SU-DHL-6 (cell line): Measurements from ENCODE around the gene DGUOK.

ENCODE experiments used
- H2AFZ ChIP-seq: fragments of 200-600 bp; sonication (generic); 2 replicates; pipeline ENCODE4 v1.6.1; 2014; ENCODE audit warnings: low read depth, mild to moderate bottlenecking, moderate library complexity, mixed read lengths, antibody characterized with exemption, low read length; ENCODE audit not compliant: severe bottlenecking
- H3F3A ChIP-seq: fragments of 200-600 bp; shearing (Covaris generic); 2 replicates; pipeline ENCODE4 v1.6.0; 2016; ENCODE audit warnings: antibody characterized with exemption, mild to moderate bottlenecking; ENCODE audit not compliant: insufficient read depth
- H3K27ac ChIP-seq: fragments of 200-600 bp; sonication (generic); 2 replicates; pipeline ENCODE4 v1.5.1; 2016; ENCODE audit warnings: low read depth, mild to moderate bottlenecking, low read length, moderate library complexity, mixed read lengths
- H3K27me3 ChIP-seq: fragments of 200-600 bp; sonication (generic), shearing (Covaris generic); 2 replicates; pipeline ENCODE4 v1.6.0; 2014; ENCODE audit warnings: mild to moderate bottlenecking, low read length
- H3K36me3 ChIP-seq: fragments of 200-600 bp; sonication (generic); 2 replicates; pipeline ENCODE4 v1.6.1; 2014; ENCODE audit warnings: mild to moderate bottlenecking, low read length, mixed read lengths
- H3K4me2 ChIP-seq: fragments of 300-600, 200-600 bp; shearing (Covaris generic), sonication (generic); 2 replicates; pipeline ENCODE4 v1.6.0; 2014; ENCODE audit warnings: low read length, low read depth, mild to moderate bottlenecking; ENCODE audit not compliant: poor library complexity, severe bottlenecking
- H3K4me3 ChIP-seq: fragments of 200-600 bp; sonication (generic); 2 replicates; pipeline ENCODE4 v1.5.1; 2014; ENCODE audit warnings: antibody characterized with exemption, low read length, mild to moderate bottlenecking, mixed read lengths; ENCODE audit not compliant: insufficient read depth, poor library complexity, severe bottlenecking
- H3K79me2 ChIP-seq: fragments of 200-600 bp; sonication (generic); 2 replicates; pipeline ENCODE4 v1.6.1; 2014; ENCODE audit warnings: mild to moderate bottlenecking, low read length, moderate library complexity; ENCODE audit not compliant: insufficient read depth
- H3K9ac ChIP-seq: fragments of 200-600 bp; sonication (generic); 2 replicates; pipeline ENCODE4 v1.7.0; 2014; ENCODE audit warnings: mild to moderate bottlenecking, low read length
- H3K9me2 ChIP-seq: fragments of 200-600 bp; sonication (generic); replicated peaks from 2 replicates; pipeline ENCODE4 v1.6.1; 2014; ENCODE audit warnings: low read length; ENCODE audit not compliant: insufficient read depth
- H3K9me3 ChIP-seq: fragments of 200-600 bp; sonication (generic); 2 replicates; pipeline ENCODE4 v1.6.1; 2014; ENCODE audit warnings: low read length, mixed read lengths; ENCODE audit not compliant: insufficient read depth
- H4K20me1 ChIP-seq: fragments of 200-600 bp; sonication (generic); 2 replicates; pipeline ENCODE4 v1.6.1; 2014; ENCODE audit warnings: low read depth, mild to moderate bottlenecking, antibody characterized with exemption, low read length, moderate library complexity, mixed read lengths
- EZH2phosphoT487 ChIP-seq: fragments of 200-600 bp; sonication (generic), shearing (Covaris generic); conservative IDR thresholded peaks from 2 replicates; pipeline ENCODE4 v1.6.1; 2018; ENCODE audit warnings: mild to moderate bottlenecking, antibody characterized with exemption, low read length, moderate library complexity, mixed read lengths
- TF ChIP-seq, protein P1 (sequence below): fragments of 200-600 bp; sonication (generic); IDR thresholded peaks from one replicate; pipeline ENCODE4 v1.5.1; 2017; ENCODE audit warnings: antibody characterized with exemption, mild to moderate bottlenecking, low read length, moderate library complexity; ENCODE audit not compliant: insufficient read depth, poor library complexity, severe bottlenecking

Gene DGUOK

DNA sequence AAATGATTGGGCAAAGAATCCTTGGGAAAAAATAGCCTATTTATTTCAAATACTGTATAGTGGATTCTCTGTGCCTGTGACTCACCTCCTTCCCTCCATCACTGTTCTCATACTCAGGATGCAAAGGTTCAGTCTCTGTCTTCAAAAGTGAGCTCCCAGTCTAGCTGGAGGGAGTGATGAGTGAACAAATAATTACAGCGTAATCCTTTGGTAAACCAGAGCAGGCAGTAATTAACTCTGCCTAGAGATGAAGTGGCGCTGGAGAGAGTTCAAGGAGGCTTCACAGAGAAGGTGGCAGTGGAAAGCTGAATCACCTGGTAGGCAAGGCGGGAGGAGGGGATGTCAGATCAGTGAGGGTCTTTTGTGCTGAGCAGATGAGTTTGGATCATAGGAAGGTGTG lies 6.5 kb downstream of the DGUOK start:
- no peak overlapping the region for H3K4me2 ChIP-seq
- no peaks in the 10 kb centered on the region for H3K9me2 ChIP-seq
- H3K27ac ChIP-seq, result no peak overlapping the region
- H3K79me2 ChIP-seq, result peaks cover 93% of the 10 kb centered on the region
- TF ChIP-seq EZH2phosphoT487, result no peak
- TF ChIP-seq, protein P1, sequence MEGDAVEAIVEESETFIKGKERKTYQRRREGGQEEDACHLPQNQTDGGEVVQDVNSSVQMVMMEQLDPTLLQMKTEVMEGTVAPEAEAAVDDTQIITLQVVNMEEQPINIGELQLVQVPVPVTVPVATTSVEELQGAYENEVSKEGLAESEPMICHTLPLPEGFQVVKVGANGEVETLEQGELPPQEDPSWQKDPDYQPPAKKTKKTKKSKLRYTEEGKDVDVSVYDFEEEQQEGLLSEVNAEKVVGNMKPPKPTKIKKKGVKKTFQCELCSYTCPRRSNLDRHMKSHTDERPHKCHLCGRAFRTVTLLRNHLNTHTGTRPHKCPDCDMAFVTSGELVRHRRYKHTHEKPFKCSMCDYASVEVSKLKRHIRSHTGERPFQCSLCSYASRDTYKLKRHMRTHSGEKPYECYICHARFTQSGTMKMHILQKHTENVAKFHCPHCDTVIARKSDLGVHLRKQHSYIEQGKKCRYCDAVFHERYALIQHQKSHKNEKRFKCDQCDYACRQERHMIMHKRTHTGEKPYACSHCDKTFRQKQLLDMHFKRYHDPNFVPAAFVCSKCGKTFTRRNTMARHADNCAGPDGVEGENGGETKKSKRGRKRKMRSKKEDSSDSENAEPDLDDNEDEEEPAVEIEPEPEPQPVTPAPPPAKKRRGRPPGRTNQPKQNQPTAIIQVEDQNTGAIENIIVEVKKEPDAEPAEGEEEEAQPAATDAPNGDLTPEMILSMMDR, result no peak
- no peak overlapping the region for H3K4me3 ChIP-seq
- no peaks in the 10 kb centered on the region for H3K9me3 ChIP-seq
- no peak overlapping the region for H2AFZ ChIP-seq
- H3F3A ChIP-seq, result no peaks in the 10 kb centered on the region
- H4K20me1 ChIP-seq, result peaks cover 4% of the 10 kb centered on the region; the same call in 1 of the 2 replicates
- no peaks in the 10 kb centered on the region for H3K27me3 ChIP-seq
- H3K36me3 ChIP-seq, result peaks cover 3% of the 10 kb centered on the region; the same call in 1 of the 2 replicates
- H3K9ac ChIP-seq, result no peak overlapping the region

DNA sequence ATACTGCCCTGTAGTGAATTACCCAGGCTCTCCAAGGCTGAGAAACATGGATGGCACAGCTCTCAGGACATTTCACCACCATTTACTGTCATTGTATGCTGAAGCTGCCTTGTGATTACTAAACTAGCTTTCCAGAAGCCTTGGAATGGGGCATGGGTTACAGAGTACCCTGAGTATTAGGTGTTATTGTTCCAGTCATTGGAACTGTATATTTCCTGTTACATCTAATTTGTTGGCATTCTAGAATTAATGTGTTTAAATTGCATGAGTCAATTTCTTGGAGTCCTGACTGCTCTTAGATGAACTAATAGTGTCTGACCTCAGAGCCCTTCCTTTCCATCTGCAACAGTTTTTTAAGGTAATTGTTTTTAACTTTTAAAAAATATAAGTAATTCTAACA lies 9.0 kb downstream of the DGUOK start:
- TF ChIP-seq EZH2phosphoT487, result no peak
- TF ChIP-seq, protein P1, result no peak
- no peaks in the 10 kb centered on the region for H3K27me3 ChIP-seq
- H3K9me3 ChIP-seq, result no peaks in the 10 kb centered on the region
- H3K4me2 ChIP-seq, result no peak overlapping the region
- H4K20me1 ChIP-seq, result peaks cover 4% of the 10 kb centered on the region; the same call in 1 of the 2 replicates
- H3K9me2 ChIP-seq, result no peaks in the 10 kb centered on the region
- peaks cover 6% of the 10 kb centered on the region; the same call in 1 of the 2 replicates for H3K36me3 ChIP-seq
- H2AFZ ChIP-seq, result no peak overlapping the region
- H3K27ac ChIP-seq, result no peak overlapping the region
- no peak overlapping the region for H3K9ac ChIP-seq
- H3K4me3 ChIP-seq, result no peak overlapping the region
- no peaks in the 10 kb centered on the region for H3F3A ChIP-seq
- H3K79me2 ChIP-seq, result peaks cover 91% of the 10 kb centered on the region

DNA sequence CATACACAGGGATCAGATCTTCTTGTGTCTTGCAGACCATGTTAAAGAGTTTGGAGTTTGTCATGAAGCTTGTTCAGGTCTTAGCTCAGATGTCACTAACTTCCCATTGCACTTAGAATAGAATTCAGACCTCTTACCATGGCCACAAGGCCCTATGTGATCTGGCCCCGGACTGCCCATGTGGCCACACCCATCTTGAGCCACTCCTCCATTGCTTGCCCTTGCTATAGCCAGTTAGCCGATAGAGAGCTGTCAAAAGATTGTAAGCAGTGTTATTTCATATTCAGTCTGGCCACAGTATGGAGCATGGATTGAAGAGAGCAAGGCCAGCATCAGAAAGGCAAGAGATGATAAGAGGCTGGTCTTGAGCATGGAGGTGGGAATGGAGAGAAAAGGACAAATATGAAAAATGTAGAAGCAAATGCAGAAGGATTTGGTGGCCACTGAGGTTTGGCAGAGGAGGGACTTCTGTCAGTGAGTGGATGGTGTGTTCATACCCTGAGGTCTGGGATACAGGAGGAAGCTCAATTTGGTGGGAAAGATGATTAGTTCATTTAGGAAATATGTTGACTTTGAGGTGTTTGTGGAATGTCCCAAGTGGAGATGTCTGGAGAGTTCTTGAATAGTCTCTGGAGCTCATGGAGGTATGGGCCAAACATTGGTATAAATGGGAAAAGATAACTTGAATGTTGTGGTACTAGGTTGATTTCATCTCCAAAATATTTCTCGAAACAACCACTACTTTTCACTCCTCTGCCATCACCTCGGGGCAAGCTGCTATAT lies 10.6 kb downstream of the DGUOK start:
- H3K27me3 ChIP-seq, result no peaks in the 10 kb centered on the region
- H3K9me2 ChIP-seq, result no peaks in the 10 kb centered on the region
- TF ChIP-seq EZH2phosphoT487, result no peak
- TF ChIP-seq, protein P1, result no peak
- H3K79me2 ChIP-seq, result peaks cover 92% of the 10 kb centered on the region
- H3K27ac ChIP-seq, result no peak overlapping the region
- peaks cover 9% of the 10 kb centered on the region; the same call in 1 of the 2 replicates for H4K20me1 ChIP-seq
- no peak overlapping the region for H2AFZ ChIP-seq
- H3K36me3 ChIP-seq, result peaks cover 6% of the 10 kb centered on the region; the same call in 1 of the 2 replicates
- H3K9ac ChIP-seq, result no peak overlapping the region
- no peaks in the 10 kb centered on the region for H3K9me3 ChIP-seq
- no peaks in the 10 kb centered on the region for H3F3A ChIP-seq
- no peak overlapping the region for H3K4me3 ChIP-seq
- H3K4me2 ChIP-seq, result no peak overlapping the region
